ENCODE measurements around the gene HEXB. TPM values are rescaled to one million over a fixed set of nuclear protein-coding genes. Genes with fewer than 3 reads are reported as not detected.
"Not testable (repeated sequence)": the region's sequence is repeated elsewhere in the genome, so short reads cannot be mapped to it uniquely, and the experiment has no call there.

HEXB gene
- total RNA-seq, 3 donors from 2014 or later: 38.6 to 46.8 (median 45.8) TPM

GRCh38 chr5:74670396-74671038 lies 14.5 kb upstream of the HEXB start:
- DNase-seq (no peak), ATAC-seq (no peak)
- no peaks in the 10 kb centered on the region for H3K9me3 Mint-ChIP-seq
- peaks cover 7% of the 10 kb centered on the region for H3K27me3 Mint-ChIP-seq (ENCODE audit: low read depth)
- no peak overlapping the region for H3K4me3 Mint-ChIP-seq
- no peaks in the 10 kb centered on the region for H3K36me3 Mint-ChIP-seq (ENCODE audit: insufficient read depth)
- no peaks in the 10 kb centered on the region for H3K4me1 Mint-ChIP-seq (ENCODE audit: low read depth)

- H3K27me3 Mint-ChIP-seq (ENCODE audit: low read depth): peaks cover 11% of the 10 kb centered on the region
- ATAC-seq: no peak
- no peak for DNase-seq
- H3K4me1 Mint-ChIP-seq (ENCODE audit: low read depth): no peaks in the 10 kb centered on the region
- no peaks in the 10 kb centered on the region for H3K36me3 Mint-ChIP-seq (ENCODE audit: insufficient read depth)
- peak overlapping the region; percentile 20 for H3K4me3 Mint-ChIP-seq
- no peaks in the 10 kb centered on the region for H3K9me3 Mint-ChIP-seq
These were observed 12.7 kb upstream of the HEXB start for GRCh38 chr5:74672215-74672877.

- Mint-ChIP-seq H3K4me1 (ENCODE audit: low read depth) (no peaks in the 10 kb centered on the region), H3K9me3 (no peaks in the 10 kb centered on the region), H3K36me3 (ENCODE audit: insufficient read depth) (no peaks in the 10 kb centered on the region), H3K27me3 (ENCODE audit: low read depth) (peaks cover 11% of the 10 kb centered on the region), H3K4me3 (no peak overlapping the region)
- DNase-seq (no peak), ATAC-seq (no peak)
These were observed 11.8 kb upstream of the HEXB start for GRCh38 chr5:74673011-74673790.

- peaks cover 15% of the 10 kb centered on the region for H3K27me3 Mint-ChIP-seq (ENCODE audit: low read depth)
- not testable (repeated sequence) for H3K4me3 Mint-ChIP-seq; DNase-seq; H3K36me3 Mint-ChIP-seq (ENCODE audit: insufficient read depth); ATAC-seq; H3K4me1 Mint-ChIP-seq (ENCODE audit: low read depth); H3K9me3 Mint-ChIP-seq
These were observed 8.6 kb upstream of the HEXB start for GRCh38 chr5:74676466-74676865.

- H3K4me1 Mint-ChIP-seq (ENCODE audit: low read depth); DNase-seq; H3K4me3 Mint-ChIP-seq; ATAC-seq; H3K36me3 Mint-ChIP-seq (ENCODE audit: insufficient read depth); H3K9me3 Mint-ChIP-seq: not testable (repeated sequence)
- peaks cover 10% of the 10 kb centered on the region for H3K27me3 Mint-ChIP-seq (ENCODE audit: low read depth)
These were observed 6.9 kb upstream of the HEXB start for GRCh38 chr5:74678123-74678522.

GRCh38 chr5:74679300-74679699 lies 5.7 kb upstream of the HEXB start:
- not testable (repeated sequence) for H3K27me3 Mint-ChIP-seq (ENCODE audit: low read depth); H3K9me3 Mint-ChIP-seq; DNase-seq; ATAC-seq; H3K4me3 Mint-ChIP-seq; H3K4me1 Mint-ChIP-seq (ENCODE audit: low read depth); H3K36me3 Mint-ChIP-seq (ENCODE audit: insufficient read depth)

GRCh38 chr5:74679966-74680365 lies 5.1 kb upstream of the HEXB start:
- no peak for DNase-seq
- no peak for ATAC-seq
- no peak overlapping the region for H3K4me3 Mint-ChIP-seq
- no peaks in the 10 kb centered on the region for H3K36me3 Mint-ChIP-seq (ENCODE audit: insufficient read depth)
- peaks cover 8% of the 10 kb centered on the region for H3K27me3 Mint-ChIP-seq (ENCODE audit: low read depth)
- H3K9me3 Mint-ChIP-seq: no peaks in the 10 kb centered on the region
- H3K4me1 Mint-ChIP-seq (ENCODE audit: low read depth): peaks cover 2% of the 10 kb centered on the region

GRCh38 chr5:74685979-74686631 lies 1.1 kb downstream of the HEXB start:
- Mint-ChIP-seq H3K4me3 (peak overlapping the region; percentile 85), H3K4me1 (ENCODE audit: low read depth) (peaks cover 23% of the 10 kb centered on the region), H3K27me3 (ENCODE audit: low read depth) (no peaks in the 10 kb centered on the region), H3K9me3 (no peaks in the 10 kb centered on the region), H3K36me3 (ENCODE audit: insufficient read depth) (peaks cover 20% of the 10 kb centered on the region)
- ATAC-seq (peak in 1 of 2 donors; percentile 8), DNase-seq (no peak)

GRCh38 chr5:74686962-74687751 lies 2.1 kb downstream of the HEXB start:
- no peaks in the 10 kb centered on the region for H3K27me3 Mint-ChIP-seq (ENCODE audit: low read depth)
- peak overlapping the region; percentile 85 for H3K4me3 Mint-ChIP-seq
- no peaks in the 10 kb centered on the region for H3K9me3 Mint-ChIP-seq
- ATAC-seq (no peak), DNase-seq (no peak)
- peaks cover 24% of the 10 kb centered on the region for H3K36me3 Mint-ChIP-seq (ENCODE audit: insufficient read depth)
- peaks cover 23% of the 10 kb centered on the region for H3K4me1 Mint-ChIP-seq (ENCODE audit: low read depth)

- no peaks in the 10 kb centered on the region for H3K27me3 Mint-ChIP-seq (ENCODE audit: low read depth)
These were observed 8.2 kb downstream of the HEXB start for GRCh38 chr5:74693191-74693590.

GRCh38 chr5:74717596-74717995 lies 32.6 kb downstream of the HEXB start:
- DNase-seq (no peak), ATAC-seq (no peak)
- no peaks in the 10 kb centered on the region for H3K9me3 Mint-ChIP-seq
- no peak overlapping the region for H3K4me3 Mint-ChIP-seq
- peaks cover 34% of the 10 kb centered on the region for H3K36me3 Mint-ChIP-seq (ENCODE audit: insufficient read depth)
- no peaks in the 10 kb centered on the region for H3K27me3 Mint-ChIP-seq (ENCODE audit: low read depth)
- H3K4me1 Mint-ChIP-seq (ENCODE audit: low read depth): no peaks in the 10 kb centered on the region

More at GRCh38 chr5:74693191-74693590, 8.2 kb downstream of the HEXB start:
- ATAC-seq: no peak
- Mint-ChIP-seq H3K9me3 (no peaks in the 10 kb centered on the region), H3K4me3 (no peak overlapping the region), H3K4me1 (ENCODE audit: low read depth) (peaks cover 3% of the 10 kb centered on the region), H3K36me3 (ENCODE audit: insufficient read depth) (peaks cover 38% of the 10 kb centered on the region)
- no peak for DNase-seq

- peaks cover 50% of the 10 kb centered on the region for H3K36me3 Mint-ChIP-seq (ENCODE audit: insufficient read depth)
- no peak overlapping the region for H3K4me3 Mint-ChIP-seq
- no peak for ATAC-seq
- H3K4me1 Mint-ChIP-seq (ENCODE audit: low read depth): no peaks in the 10 kb centered on the region
- H3K27me3 Mint-ChIP-seq (ENCODE audit: low read depth): no peaks in the 10 kb centered on the region
- no peak for DNase-seq
- no peaks in the 10 kb centered on the region for H3K9me3 Mint-ChIP-seq
These were observed 37.2 kb downstream of the HEXB start for GRCh38 chr5:74722271-74722670.

- Mint-ChIP-seq H3K36me3 (ENCODE audit: insufficient read depth) (peaks cover 37% of the 10 kb centered on the region), H3K4me1 (ENCODE audit: low read depth) (no peaks in the 10 kb centered on the region)
- DNase-seq: no peak
These were observed 40.3 kb downstream of the HEXB start for GRCh38 chr5:74725331-74725730.

GRCh38 chr5:74736759-74737158 lies 51.7 kb downstream of the HEXB start:
- Mint-ChIP-seq H3K9me3 (no peaks in the 10 kb centered on the region), H3K27me3 (ENCODE audit: low read depth) (no peaks in the 10 kb centered on the region), H3K36me3 (ENCODE audit: insufficient read depth) (peaks cover 23% of the 10 kb centered on the region), H3K4me3 (no peak overlapping the region), H3K4me1 (ENCODE audit: low read depth) (no peaks in the 10 kb centered on the region)
- ATAC-seq (no peak), DNase-seq (no peak)

More at GRCh38 chr5:74725331-74725730, 40.3 kb downstream of the HEXB start:
- no peak for ATAC-seq
- Mint-ChIP-seq H3K27me3 (ENCODE audit: low read depth) (no peaks in the 10 kb centered on the region), H3K9me3 (no peaks in the 10 kb centered on the region), H3K4me3 (no peak overlapping the region)
